ENCODE results near the gene E2F6. TPM values are rescaled to one million over a fixed set of nuclear protein-coding genes. Genes with fewer than 3 reads are reported as not detected.

Gene E2F6
- total and polyA plus RNA-seq, 4 donors: 3.5 to 7.7 (median 4.8) TPM

DNA sequence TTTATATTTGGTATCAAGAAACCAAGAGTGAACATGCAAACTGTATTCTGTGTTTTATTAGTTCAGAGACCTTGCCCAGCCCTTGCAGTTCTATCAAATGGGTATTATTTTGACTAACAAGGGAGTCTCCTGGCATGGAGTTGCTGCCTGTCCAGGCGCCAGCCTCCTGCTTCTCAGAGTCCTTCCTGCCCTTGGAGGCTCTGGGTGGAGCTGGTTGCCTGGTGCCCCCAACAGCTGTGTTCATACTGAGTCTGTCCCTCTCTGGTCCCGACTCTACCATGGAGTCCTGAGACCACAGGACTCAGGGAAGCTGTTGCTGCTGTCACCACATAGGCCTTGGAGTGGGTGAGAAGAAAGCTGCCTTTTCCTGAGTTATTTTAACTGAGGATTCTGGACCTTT lies 41.6 kb upstream of the E2F6 start:
- Histone ChIP-seq H3K9ac (ENCODE audit: low read depth in 1 of 2, low read length in 2 of 2) (no peak overlapping the region), H3K27me3 (ENCODE audit: control insufficient read depth in 4 of 4, insufficient read depth in 4 of 4, low read length in 3 of 4) (no peaks in the 10 kb centered on the region), H3K4me1 (ENCODE audit: control insufficient read depth in 4 of 4, insufficient read depth in 4 of 4, low read length in 3 of 4) (peaks cover 5 to 28% (median 24%) of the 10 kb centered on the region in 4 donors), H3K27ac (ENCODE audit: low read depth in 1 of 2, low read length in 2 of 2) (no peak overlapping the region), H3K4me3 (ENCODE audit: low read depth in 1 of 3, low read length in 3 of 3) (no peak overlapping the region), H3K36me3 (ENCODE audit: control insufficient read depth in 4 of 4, insufficient read depth in 3 of 4, low read depth in 1 of 4, low read length in 3 of 4) (no peaks in the 10 kb centered on the region), H3K9me3 (ENCODE audit: control insufficient read depth in 4 of 4, low read length in 3 of 4) (peaks cover 0 to 4% (median 1%) of the 10 kb centered on the region in 4 donors)
- no peak for TF ChIP-seq EGR1 (IDR thresholded peaks at IDR 0.05; ENCODE audit: low read depth in 2 of 2)
- TF ChIP-seq, protein P1, sequence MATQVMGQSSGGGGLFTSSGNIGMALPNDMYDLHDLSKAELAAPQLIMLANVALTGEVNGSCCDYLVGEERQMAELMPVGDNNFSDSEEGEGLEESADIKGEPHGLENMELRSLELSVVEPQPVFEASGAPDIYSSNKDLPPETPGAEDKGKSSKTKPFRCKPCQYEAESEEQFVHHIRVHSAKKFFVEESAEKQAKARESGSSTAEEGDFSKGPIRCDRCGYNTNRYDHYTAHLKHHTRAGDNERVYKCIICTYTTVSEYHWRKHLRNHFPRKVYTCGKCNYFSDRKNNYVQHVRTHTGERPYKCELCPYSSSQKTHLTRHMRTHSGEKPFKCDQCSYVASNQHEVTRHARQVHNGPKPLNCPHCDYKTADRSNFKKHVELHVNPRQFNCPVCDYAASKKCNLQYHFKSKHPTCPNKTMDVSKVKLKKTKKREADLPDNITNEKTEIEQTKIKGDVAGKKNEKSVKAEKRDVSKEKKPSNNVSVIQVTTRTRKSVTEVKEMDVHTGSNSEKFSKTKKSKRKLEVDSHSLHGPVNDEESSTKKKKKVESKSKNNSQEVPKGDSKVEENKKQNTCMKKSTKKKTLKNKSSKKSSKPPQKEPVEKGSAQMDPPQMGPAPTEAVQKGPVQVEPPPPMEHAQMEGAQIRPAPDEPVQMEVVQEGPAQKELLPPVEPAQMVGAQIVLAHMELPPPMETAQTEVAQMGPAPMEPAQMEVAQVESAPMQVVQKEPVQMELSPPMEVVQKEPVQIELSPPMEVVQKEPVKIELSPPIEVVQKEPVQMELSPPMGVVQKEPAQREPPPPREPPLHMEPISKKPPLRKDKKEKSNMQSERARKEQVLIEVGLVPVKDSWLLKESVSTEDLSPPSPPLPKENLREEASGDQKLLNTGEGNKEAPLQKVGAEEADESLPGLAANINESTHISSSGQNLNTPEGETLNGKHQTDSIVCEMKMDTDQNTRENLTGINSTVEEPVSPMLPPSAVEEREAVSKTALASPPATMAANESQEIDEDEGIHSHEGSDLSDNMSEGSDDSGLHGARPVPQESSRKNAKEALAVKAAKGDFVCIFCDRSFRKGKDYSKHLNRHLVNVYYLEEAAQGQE (IDR thresholded peaks at IDR 0.05): no peak
- no peak for TF ChIP-seq ZBTB33 (IDR thresholded peaks at IDR 0.05)
- TF ChIP-seq HNF4G (IDR thresholded peaks at IDR 0.05): no peak
- no peak for TF ChIP-seq ATF3 (IDR thresholded peaks at IDR 0.05)
- no peak for TF ChIP-seq NR2F2 (IDR thresholded peaks at IDR 0.05)
- TF ChIP-seq GABPA (IDR thresholded peaks at IDR 0.05 in 1 of 2, conservative IDR thresholded peaks at IDR 0.05 in 1 of 2): no peak
- TF ChIP-seq JUND (IDR thresholded peaks at IDR 0.05): no peak
- no peak for TF ChIP-seq FOXA1 (IDR thresholded peaks at IDR 0.05)
- no peak for TF ChIP-seq HNF4A (conservative IDR thresholded peaks at IDR 0.05)
- TF ChIP-seq YY1 (IDR thresholded peaks at IDR 0.05): no peak
- no peak for TF ChIP-seq FOXA2 (IDR thresholded peaks at IDR 0.05)
- TF ChIP-seq MAX (IDR thresholded peaks at IDR 0.05): no peak
- TF ChIP-seq RXRA (IDR thresholded peaks at IDR 0.05): no peak
- TF ChIP-seq SP1 (IDR thresholded peaks at IDR 0.05): no peak
- TF ChIP-seq TAF1 (conservative IDR thresholded peaks at IDR 0.05): no peak
- TF ChIP-seq CTCF (IDR thresholded peaks at IDR 0.05; ENCODE audit: low read depth, low read length, missing input control): no peak
- DNase-seq (ENCODE audit: low spot score): no peak
- WGBS: 88% methylated on average over 2 of the region's 2 CpGs

DNA sequence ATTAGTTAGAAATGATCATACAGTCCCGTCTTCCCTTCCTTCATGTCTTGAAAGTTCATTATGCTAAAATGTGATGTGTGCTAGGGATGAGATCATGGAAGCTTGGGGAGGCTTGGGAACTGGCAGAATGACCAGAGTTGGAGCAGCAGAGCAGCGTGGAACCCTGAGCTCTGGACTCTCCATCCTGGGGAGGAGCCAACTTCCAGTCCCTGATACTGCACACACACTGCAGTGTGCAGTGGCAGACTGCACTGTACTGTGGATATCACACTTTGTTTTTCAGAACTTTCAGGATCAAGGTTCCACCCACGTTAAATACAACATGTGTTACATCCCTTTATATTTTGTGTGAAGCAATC lies 40.6 kb upstream of the E2F6 start:
- Histone ChIP-seq H3K9me3 (ENCODE audit: control insufficient read depth in 4 of 4, low read length in 3 of 4) (peaks cover 0 to 4% (median 1%) of the 10 kb centered on the region in 4 donors), H3K4me3 (ENCODE audit: low read depth in 1 of 3, low read length in 3 of 3) (no peak overlapping the region), H3K9ac (ENCODE audit: low read depth in 1 of 2, low read length in 2 of 2) (no peak overlapping the region), H3K27ac (ENCODE audit: low read depth in 1 of 2, low read length in 2 of 2) (peak overlapping the region in 1 of 2 donors; percentile 32), H3K27me3 (ENCODE audit: control insufficient read depth in 4 of 4, insufficient read depth in 4 of 4, low read length in 3 of 4) (no peaks in the 10 kb centered on the region), H3K36me3 (ENCODE audit: control insufficient read depth in 4 of 4, insufficient read depth in 3 of 4, low read depth in 1 of 4, low read length in 3 of 4) (no peaks in the 10 kb centered on the region), H3K4me1 (ENCODE audit: control insufficient read depth in 4 of 4, insufficient read depth in 4 of 4, low read length in 3 of 4) (peaks cover 5 to 28% (median 24%) of the 10 kb centered on the region in 4 donors)
- DNase-seq (ENCODE audit: low spot score): no peak
- WGBS: 46% methylated on average over 3 of the region's 3 CpGs
- peak; percentile 29 for TF ChIP-seq SP1 (IDR thresholded peaks at IDR 0.05)
- TF ChIP-seq CTCF (IDR thresholded peaks at IDR 0.05; ENCODE audit: low read depth, low read length, missing input control): no peak
- no peak for TF ChIP-seq EGR1 (IDR thresholded peaks at IDR 0.05; ENCODE audit: low read depth in 2 of 2)
- TF ChIP-seq TAF1 (conservative IDR thresholded peaks at IDR 0.05): no peak
- no peak for TF ChIP-seq GABPA (IDR thresholded peaks at IDR 0.05 in 1 of 2, conservative IDR thresholded peaks at IDR 0.05 in 1 of 2)
- TF ChIP-seq ZBTB33 (IDR thresholded peaks at IDR 0.05): no peak
- peak in 1 of 2 donors; percentile 48 for TF ChIP-seq RXRA (IDR thresholded peaks at IDR 0.05)
- no peak for TF ChIP-seq FOXA2 (IDR thresholded peaks at IDR 0.05)
- TF ChIP-seq RAD21 (IDR thresholded peaks at IDR 0.05): peak in 1 of 2 donors; percentile 20
- TF ChIP-seq JUND (IDR thresholded peaks at IDR 0.05): peak in 1 of 2 donors; percentile 49
